GM06990 (cell line): ENCODE results near the gene IL20RA.

ENCODE experiments used
- DNase-seq: peaks from one replicate; pipeline ENCODE4 v3.0.0-alpha.2; 2011; ENCODE audit not compliant: insufficient read length; ENCODE audit errors: extremely low read depth
- H3K27me3 ChIP-seq: replicated peaks from 2 replicates; pipeline ENCODE4 v1.6.0; 2011; ENCODE audit warnings: low read length; ENCODE audit not compliant: control insufficient read depth, insufficient read depth
- H3K36me3 ChIP-seq: 2 replicates; pipeline ENCODE4 v1.5.1; 2011; ENCODE audit warnings: low read length; ENCODE audit not compliant: control insufficient read depth, insufficient read depth
- H3K4me3 ChIP-seq: replicated peaks from 2 replicates; pipeline ENCODE4 v1.5.1; 2011; ENCODE audit warnings: low read depth, mild to moderate bottlenecking, control low read depth, low read length
- TF ChIP-seq, protein P1 (sequence below): IDR thresholded peaks from 2 replicates; pipeline ENCODE4 v1.5.1; 2011; ENCODE audit warnings: low read length, control low read depth, mild to moderate bottlenecking, inconsistent platforms; ENCODE audit not compliant: insufficient read depth, poor library complexity, severe bottlenecking

IL20RA gene

DNA sequence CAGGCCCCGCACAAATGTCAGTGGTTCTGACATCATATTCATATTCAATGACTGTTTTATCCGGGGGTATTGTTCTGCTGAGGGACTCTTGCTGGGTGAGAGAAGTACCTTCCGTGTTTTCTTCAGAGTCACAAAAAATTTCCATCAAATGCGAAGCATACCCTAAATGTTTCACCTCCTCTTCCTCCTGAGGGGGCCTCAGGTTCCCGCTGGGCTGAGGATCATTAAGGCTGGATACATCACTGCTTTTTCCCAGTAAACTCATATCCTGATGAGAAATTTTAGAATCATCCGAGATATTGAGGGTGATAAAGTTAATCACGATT, 42.8 kb downstream of the IL20RA start:
- no peak overlapping the region for H3K4me3 ChIP-seq
- H3K36me3 ChIP-seq = no peaks in the 10 kb centered on the region
- TF ChIP-seq, protein P1, sequence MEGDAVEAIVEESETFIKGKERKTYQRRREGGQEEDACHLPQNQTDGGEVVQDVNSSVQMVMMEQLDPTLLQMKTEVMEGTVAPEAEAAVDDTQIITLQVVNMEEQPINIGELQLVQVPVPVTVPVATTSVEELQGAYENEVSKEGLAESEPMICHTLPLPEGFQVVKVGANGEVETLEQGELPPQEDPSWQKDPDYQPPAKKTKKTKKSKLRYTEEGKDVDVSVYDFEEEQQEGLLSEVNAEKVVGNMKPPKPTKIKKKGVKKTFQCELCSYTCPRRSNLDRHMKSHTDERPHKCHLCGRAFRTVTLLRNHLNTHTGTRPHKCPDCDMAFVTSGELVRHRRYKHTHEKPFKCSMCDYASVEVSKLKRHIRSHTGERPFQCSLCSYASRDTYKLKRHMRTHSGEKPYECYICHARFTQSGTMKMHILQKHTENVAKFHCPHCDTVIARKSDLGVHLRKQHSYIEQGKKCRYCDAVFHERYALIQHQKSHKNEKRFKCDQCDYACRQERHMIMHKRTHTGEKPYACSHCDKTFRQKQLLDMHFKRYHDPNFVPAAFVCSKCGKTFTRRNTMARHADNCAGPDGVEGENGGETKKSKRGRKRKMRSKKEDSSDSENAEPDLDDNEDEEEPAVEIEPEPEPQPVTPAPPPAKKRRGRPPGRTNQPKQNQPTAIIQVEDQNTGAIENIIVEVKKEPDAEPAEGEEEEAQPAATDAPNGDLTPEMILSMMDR = no peak
- H3K27me3 ChIP-seq = 0 out of 2 replicates have a peak, but pooled peaks cover 2% of the 10 kb centered on the region
- no peak for DNase-seq

DNA sequence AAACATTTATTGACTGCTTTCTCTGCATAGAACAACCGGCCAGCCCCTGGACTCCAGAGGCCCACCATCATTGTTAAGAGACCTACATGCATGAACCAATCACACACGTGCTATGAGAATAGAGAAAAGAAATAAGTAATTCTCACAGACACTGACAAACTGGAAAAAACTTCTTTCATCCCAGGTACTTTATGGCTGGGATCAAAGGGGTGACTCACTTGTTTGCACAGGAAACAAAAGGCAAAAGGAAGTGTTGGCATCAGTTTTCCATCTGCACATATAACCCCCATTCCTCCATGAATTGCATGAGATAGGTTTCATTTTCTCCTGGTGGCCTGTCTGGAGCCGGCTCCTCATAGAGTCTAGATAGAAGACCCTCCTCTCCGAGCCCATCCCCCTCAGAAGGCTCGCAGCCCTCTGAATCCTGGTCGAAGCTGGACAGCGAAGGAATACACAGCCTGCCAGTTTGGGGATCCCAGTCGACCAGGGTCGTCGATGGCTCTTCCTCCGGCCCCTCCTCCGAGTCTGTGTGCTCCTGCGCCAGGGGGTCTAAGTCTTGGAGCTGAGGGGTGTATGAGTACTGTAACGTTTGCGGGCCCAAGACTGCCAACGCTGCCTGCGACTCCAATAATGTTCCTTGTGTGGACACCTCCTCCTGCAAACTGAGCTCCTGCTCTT, 43.3 kb downstream of the IL20RA start:
- TF ChIP-seq, protein P1 = no peak
- Histone ChIP-seq H3K27me3 (0 out of 2 replicates have a peak, but pooled peaks cover 2% of the 10 kb centered on the region), H3K36me3 (no peaks in the 10 kb centered on the region), H3K4me3 (no peak overlapping the region)
- DNase-seq = no peak

DNA sequence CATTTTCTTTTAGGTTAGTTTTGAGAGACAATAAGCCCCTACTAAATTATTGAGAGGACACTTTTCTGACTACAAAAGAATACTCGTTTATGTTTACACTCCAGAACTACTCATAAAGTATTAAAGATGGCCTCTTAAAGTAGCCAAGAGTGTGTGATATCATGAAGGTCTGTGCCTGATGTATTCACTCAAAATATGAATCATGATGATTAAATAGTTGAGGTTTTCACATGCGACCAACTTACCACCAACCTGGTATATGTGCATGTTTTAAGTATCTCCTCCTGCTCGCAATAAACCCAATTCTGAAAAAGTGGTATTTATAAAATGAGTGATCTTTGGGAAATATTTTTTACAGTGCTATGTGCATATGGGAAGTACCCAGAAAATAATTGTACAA, 43.9 kb downstream of the IL20RA start:
- Histone ChIP-seq H3K36me3 (no peaks in the 10 kb centered on the region), H3K27me3 (0 out of 2 replicates have a peak, but pooled peaks cover 2% of the 10 kb centered on the region), H3K4me3 (no peak overlapping the region)
- no peak for DNase-seq
- TF ChIP-seq, protein P1 = no peak

DNA sequence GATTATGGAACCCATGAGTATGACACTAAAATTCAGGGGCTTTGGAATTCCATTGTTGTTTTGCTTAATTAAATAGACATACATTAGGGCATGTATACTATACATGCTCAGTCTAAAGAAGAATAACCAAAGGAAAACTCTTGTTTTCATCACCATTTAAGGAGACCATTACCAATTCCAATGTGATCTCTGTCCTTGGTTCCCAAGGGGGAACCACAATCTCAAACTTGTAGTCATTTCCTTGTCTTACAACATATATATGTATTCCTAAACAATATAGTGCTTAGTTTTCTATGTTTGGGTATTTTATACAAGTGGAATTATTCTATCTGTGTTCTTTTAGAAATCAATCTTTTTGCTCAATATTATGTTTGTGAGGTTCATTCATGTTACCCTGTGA, 49.2 kb downstream of the IL20RA start:
- Histone ChIP-seq H3K27me3 (no peaks in the 10 kb centered on the region; the same call in 1 of the 2 replicates), H3K4me3 (no peak overlapping the region), H3K36me3 (no peaks in the 10 kb centered on the region)
- TF ChIP-seq, protein P1 = no peak
- no peak for DNase-seq

DNA sequence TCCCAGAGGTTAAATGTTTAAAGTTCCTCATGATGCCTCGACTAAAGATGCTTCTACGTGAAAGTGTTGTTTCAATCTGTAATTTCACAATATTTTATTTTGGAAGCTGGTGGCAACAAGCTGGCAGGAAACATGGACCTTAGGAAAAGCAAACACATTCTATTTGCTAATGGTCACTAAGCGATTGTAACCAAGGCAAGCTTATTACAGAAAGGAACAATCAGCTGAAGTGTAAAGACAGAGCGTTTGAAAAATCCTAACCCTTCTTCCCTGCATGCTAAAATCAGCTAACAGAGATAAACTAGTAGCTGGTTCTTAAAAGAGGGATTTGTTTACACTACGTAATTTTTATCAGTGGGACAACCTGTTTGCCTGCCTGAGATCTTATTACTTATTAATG, 50.0 kb downstream of the IL20RA start:
- no peak for DNase-seq

More for the DNA sequence above, 50.0 kb downstream of the IL20RA start:
- H3K36me3 ChIP-seq = no peaks in the 10 kb centered on the region
- H3K4me3 ChIP-seq = no peak overlapping the region
- TF ChIP-seq, protein P1 = no peak
- H3K27me3 ChIP-seq = no peaks in the 10 kb centered on the region; the same call in 1 of the 2 replicates
